GOT3 (cell line): Measurements from ENCODE around the gene DUSP5.
A peak's percentile ranks its signal among the peaks of the same experiment; 100 is the strongest.
"Not testable (repeated sequence)": the region's sequence is repeated elsewhere in the genome, so short reads cannot be mapped to it uniquely, and the experiment has no call there.

Source experiments
- DNase-seq: peaks from one replicate; lab custom pipeline; 2025; ENCODE audit warnings: mixed read lengths; lab: John Stamatoyannopoulos, UW

DUSP5 gene

GRCh38 chr10:110497438-110498086 lies at the start of gene DUSP5:
DUSP5 (plus strand) TSS chr10:110497907; CDS start chr10:110498122, 215 bp downstream.
- DNase-seq, result peak; percentile 88

- DNase-seq, result no peak
These were observed 48.9 kb upstream of the DUSP5 start for GRCh38 chr10:110448682-110449418.

- no peak for DNase-seq
These were observed 42.3 kb upstream of the DUSP5 start for GRCh38 chr10:110455446-110455845.

- DNase-seq, result no peak
These were observed 41.7 kb upstream of the DUSP5 start for GRCh38 chr10:110456046-110456445.

GRCh38 chr10:110456523-110457091 lies 41.1 kb upstream of the DUSP5 start:
- no peak for DNase-seq

GRCh38 chr10:110457851-110458250 lies 39.9 kb upstream of the DUSP5 start:
- no peak for DNase-seq

GRCh38 chr10:110458266-110458920 lies 39.3 kb upstream of the DUSP5 start:
- no peak for DNase-seq

- no peak for DNase-seq
These were observed 38.1 kb upstream of the DUSP5 start for GRCh38 chr10:110459600-110459999.

GRCh38 chr10:110460111-110460809 lies 37.4 kb upstream of the DUSP5 start:
- DNase-seq, result no peak

- DNase-seq, result no peak
These were observed 36.6 kb upstream of the DUSP5 start for GRCh38 chr10:110461088-110461487.

GRCh38 chr10:110461530-110461929 lies 36.2 kb upstream of the DUSP5 start:
- no peak for DNase-seq

GRCh38 chr10:110462166-110463095 lies 35.3 kb upstream of the DUSP5 start:
- no peak for DNase-seq

- DNase-seq, result not testable (repeated sequence)
These were observed 29.4 kb upstream of the DUSP5 start for GRCh38 chr10:110468258-110468657.

- DNase-seq, result not testable (repeated sequence)
These were observed 27.2 kb upstream of the DUSP5 start for GRCh38 chr10:110470541-110470940.

- no peak for DNase-seq
These were observed 26.1 kb upstream of the DUSP5 start for GRCh38 chr10:110471566-110472139.

- DNase-seq, result no peak
These were observed 23.7 kb upstream of the DUSP5 start for GRCh38 chr10:110474017-110474416.

- no peak for DNase-seq
These were observed 22.9 kb upstream of the DUSP5 start for GRCh38 chr10:110474826-110475225.

- no peak for DNase-seq
These were observed 21.8 kb upstream of the DUSP5 start for GRCh38 chr10:110475722-110476515.

- no peak for DNase-seq
These were observed 18.0 kb upstream of the DUSP5 start for GRCh38 chr10:110479710-110480109.

- DNase-seq, result no peak
These were observed 17.3 kb upstream of the DUSP5 start for GRCh38 chr10:110480387-110480786.
